Kidney tubule cell (primary cell): ENCODE measurements around the gene MAEA.

ENCODE experiments used
- DNase-seq: peaks from one replicate; pipeline ENCODE4 v3.0.0-alpha.2; 2018; ENCODE audit warnings: low spot score

The MAEA gene

DNA sequence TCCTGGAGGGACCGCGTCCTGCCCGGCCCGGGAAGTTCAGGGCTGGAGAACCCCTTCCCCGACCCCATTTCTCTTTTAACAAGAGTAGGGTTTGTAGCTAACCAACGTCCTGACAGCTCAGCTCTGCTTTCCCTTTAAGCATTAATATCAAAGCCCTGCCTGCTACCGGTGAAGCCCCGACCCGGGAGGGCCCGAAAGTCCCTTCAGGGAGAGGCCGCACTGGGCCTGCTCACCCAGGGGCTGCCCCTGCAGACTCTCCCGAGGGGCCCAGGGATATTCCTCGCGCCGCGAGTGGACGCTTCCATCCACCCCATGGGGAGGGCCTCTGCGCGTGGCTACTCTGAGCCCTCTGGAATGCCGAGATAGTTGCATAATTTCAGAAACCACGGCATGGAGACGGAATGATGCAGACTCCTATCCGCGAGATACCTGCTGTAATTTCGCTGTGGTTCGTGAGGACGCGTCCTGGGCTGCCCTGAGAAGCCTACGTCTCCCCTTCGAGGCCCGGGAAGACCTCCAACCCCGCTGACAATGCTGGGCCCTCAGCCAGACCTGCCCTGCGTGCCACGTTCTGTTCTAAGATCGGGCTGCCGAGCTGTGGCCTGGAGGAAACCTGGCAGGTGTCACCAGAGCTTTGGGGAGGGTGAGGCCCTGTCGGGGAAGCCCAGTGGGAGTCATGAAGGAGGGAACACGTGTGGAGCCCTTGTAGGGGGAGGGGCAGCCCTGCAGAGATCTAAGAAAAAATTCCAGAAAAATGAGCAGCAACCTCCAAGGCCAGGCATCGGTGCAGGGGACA, 39.8 kb upstream of the MAEA start:
- peak; percentile 62 for DNase-seq

DNA sequence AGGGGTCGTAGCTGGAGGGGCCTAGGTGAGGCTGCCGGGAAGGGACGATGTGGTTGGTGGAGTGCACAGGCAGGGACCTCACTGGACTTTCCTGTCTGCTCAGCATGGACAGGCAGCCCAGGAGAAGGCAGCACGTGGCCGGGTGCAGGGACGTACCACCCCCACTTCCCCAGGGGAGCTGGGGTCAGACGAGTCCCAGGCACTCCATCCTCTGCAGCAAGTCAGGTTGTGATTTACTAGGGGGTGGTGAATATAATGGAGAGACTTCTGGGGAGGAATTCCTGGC, 39.2 kb upstream of the MAEA start:
- no peak for DNase-seq

DNA sequence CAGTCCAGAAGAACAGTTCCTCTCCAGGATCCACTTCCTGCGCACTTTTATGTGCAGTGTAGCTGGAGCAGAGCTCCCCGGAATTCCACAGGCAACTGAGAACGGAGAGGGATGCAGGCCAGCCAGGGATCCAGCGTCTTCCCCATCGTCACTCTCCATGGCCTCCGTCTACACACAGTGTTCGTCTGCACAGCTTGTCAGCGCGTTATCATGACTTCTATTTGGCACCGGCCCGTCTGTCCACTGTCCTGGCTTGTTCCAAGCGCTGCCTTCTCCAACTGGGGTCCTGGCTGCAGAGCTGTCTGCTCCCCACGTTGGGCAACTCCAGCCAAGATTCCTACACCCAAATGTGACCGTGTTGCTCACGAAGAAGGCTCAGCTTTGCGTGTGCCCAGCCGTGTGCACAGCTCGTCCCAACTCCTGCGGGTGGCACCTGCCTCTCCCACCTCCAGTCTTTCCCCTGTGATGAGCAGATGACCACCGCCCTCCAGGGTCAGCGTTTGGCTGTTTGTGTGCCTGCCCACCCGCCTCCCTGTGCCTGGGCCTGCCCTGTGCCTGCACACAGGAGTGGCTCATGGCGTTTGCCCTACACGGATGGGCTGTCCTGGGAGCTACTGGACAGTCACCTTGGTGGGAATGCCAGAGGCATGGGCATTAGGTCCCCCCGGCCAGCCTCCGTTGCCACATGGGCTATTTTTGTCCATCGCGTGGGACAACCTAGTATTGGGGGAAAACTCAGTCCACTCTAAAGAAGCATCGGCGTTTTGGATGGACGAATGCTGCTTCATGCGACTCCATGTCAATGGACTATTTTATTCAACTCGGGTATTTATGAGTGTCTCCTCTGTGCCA, 38.5 kb upstream of the MAEA start:
- no peak for DNase-seq

DNA sequence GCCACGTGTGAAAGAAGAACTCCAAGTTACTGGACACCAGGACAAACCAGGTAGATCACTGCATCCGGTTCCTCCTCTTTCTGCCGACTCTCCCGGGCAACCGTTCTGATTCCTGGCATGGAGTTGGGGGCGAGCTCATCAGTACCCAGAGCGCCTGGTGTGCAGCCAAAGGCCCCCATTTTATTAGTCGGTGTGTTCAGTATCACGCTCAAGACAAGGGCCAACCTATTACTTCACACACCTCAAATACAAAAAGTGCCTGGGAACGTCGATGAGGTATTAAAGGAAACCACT, 38.0 kb upstream of the MAEA start:
- no peak for DNase-seq

DNA sequence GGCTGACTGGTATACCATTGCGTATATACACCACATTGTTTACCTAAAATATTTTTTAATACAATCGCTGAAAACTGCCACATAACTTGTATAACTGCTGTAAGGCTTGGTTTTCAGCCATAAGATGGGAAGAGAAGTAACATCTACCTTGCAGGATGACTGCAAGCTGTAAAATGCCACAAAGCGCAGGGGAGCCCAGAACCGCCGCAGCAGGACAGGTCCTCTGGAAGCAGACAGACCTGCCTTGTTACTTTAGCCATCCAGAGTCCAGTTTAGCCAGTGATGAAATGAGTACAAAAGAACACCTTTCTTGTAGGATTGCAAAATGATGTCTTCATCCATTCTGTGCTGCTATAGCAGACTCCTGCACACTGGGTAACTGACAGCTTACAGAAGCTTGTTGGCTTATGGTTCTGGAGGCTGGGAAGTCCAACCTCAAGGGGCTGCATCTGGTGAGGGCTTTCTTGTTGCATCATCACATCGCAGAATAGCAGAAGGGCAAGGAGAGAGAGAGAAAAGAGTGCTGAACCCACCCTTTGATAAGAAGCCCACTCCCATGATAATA, 36.7 kb upstream of the MAEA start:
- no peak for DNase-seq

DNA sequence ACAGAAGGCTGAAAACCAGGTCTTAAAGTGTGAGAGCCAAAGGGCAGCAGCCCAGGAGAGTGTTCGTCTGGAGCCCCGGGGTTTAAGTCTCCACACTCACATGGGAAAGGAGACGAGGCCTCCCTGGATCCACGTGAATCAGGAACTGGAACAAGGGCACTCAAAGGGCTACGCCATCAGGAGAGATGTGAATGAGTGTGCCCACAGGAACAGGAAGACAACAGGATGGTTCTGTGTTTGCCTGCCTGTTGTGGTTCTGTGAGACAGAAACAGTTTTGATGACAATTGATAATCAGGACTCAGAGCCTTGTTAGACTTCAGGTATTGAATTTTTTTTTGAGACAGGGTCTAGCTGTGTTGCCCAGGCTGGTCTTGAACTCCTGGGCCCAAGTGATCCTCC, 35.9 kb upstream of the MAEA start:
- no peak for DNase-seq

DNA sequence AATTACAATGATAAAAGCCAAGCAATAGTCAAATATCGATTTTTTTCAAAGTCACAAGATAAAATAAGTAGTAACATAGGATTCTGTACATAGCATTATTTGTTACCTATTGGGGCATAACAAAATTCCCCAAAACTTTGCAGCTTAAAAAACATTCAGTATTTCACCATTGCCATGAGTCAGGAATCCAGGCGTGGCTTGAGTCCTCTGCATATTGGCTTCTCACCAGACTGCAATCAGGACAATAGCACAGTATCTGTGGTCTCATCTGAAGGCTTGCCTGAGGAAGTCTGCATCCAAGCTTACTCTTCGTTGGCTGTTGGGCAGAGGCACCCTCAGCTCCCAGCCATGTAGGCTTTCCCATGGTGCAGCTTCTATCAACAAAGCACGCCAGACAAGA, 34.5 kb upstream of the MAEA start:
- no peak for DNase-seq

DNA sequence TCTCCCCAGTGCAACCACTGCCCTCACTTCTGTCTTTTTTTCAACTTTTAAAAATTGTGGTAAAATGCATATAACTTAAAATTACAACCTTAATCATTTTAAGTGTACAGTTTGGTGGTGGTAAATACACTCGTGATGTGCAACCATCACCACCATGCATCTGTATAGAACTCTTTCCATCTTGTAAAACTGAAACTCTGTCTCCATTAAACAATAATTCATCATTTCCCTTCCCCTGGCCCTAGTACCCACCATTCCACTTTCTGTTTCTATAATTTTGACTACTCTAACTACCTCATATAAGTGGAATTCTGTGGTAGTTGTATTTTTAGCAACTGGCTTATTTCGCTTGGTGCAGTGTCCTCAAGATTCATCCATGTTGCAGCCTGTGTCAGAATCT, 34.0 kb upstream of the MAEA start:
- no peak for DNase-seq

DNA sequence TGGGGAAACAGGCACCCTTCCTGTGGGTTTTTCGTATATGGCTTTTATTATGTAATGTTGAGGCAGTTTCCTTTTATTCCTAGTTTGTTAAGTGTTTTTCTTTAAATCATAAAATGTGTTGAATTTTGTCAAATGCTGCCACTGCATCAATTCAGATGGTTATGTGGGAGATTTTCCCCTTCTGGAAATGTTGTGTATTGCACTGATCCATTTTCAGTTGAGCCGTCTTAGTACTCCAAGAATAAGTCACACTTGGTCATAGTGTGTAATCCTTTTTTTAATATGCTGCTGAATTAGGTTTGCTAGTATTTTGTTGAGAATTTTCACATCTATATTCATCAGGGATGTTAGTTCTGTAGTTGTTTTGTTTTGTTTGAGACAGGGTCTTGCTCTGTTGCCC, 31.2 kb upstream of the MAEA start:
- DNase-seq: no peak

DNA sequence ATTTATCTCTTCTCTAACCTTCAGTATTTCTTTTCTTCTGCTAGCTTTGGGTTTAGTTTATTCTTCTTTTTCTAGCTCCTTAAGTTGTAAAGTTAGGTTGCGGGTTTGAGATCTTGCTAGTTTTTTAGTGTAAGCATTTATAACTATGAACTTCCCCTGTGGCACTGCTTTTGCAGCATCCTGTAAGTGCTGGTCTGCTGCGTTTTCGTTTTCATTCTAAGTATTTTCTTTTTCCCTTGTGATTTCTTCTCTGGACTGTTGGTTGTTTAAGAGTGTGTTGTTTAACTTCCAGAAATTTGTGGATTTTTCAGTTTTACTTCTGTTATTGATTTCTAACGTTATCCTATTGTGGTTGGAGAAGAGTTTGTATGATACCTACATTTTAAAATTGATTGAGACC, 29.7 kb upstream of the MAEA start:
- DNase-seq: no peak

DNA sequence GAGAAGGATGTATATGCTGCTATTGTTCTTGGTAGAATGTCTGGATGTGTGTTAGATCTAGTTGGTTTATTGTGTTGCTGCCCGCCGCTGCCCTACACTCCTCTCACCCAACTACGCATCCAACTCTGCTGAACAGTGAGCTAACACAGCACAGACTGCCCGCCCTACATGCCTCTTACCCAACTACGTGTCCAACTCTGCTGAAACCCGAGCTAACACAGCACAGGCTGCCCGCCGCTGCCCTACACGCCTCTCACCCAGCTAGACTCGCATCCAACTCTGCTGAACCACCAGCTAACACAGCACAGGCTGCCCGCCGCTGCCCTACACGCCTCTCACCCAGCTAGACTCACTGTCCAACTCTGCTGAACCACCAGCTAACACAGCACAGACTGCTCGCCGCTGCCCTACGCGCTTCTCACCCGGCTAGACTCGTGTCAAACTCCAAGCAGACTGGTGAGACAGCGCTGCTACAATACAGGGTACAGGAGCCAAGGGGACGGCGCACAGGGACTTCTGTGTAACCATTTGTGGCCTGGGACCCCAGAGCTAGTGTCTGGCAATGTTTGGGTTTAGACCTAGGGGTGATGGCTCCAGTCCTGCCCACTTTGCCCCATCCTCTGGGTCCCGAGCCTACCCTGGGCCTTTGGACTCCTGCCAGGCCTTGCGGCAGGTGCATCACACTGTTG, 29.1 kb upstream of the MAEA start:
- DNase-seq: no peak

DNA sequence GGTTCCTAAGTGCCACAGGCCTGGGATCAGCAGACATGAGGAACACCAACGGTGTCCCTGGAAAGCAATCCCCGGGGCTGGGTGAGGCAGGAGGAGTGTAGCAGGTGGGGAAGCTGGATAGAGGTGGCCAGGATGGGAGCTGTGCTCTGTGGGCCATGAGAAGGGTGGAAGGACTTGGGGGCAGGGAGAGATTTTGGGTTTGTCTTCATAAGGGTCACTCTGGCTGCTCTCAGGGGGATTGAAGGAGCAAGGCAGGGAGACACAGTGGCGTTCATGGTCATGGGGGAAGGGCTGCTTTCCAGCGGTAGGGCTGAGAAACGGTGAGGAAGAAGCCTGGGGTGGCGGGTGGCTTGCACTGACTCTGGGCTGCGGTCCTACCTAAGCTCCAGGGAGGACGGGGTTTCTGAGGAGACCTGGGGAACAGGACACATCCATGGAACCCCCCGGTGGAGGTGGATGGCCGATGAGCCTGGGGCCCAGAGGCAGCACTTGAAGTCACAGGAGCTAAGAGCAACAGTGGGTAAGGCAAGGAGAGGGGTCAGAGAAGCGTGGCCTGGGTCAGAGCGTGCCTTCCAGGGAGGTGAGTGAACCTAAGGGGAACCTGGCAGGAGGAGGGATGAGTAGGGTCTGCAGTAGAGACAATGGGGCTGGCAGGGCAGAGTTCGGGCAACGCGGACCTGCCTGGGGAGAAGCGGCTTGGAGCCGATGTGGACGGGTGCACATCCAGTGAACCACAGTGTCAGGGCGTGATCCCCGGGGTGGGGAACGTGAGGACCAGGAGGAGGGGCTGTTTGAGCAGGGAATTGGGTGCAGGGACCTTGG, 28.4 kb upstream of the MAEA start:
- no peak for DNase-seq

DNA sequence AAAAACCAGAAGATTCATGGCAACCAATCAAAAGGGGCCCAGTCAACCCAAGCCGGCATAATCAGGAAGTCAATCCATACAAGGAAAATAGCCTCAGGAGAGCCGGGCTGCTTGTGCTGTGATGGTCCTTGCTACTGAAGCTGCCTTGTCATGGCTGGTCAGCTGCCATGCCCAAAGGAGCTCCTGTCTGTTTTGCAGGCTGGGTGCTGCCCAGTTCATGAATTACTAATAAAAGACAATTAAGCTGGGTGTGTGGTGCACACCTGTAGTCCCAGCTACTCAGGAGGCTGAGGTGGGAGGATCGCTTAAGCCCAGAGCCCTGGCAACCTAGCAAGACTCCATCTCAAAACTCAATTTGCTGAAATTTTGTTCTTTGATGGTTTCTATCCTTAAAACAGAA, 24.7 kb upstream of the MAEA start:
- DNase-seq: no peak

DNA sequence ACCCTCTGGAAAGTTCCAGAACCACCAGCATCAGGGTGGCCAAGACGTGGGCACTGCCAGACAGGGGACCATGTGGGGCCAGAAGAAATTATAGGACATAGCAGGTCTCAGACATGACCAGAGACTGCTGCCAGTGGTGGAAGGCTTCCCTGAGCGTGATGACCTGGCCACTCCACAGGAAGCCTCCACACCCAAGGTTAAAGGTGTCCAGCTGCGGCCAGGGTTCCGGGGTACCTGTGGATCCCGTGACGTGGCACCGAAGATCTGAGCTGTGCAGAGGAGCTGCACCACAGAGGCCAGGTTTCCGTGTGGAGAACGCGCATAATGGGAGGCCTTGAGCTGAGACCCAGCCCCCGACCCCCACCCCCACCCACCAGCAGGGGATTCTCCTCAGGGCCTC, 24.3 kb upstream of the MAEA start:
- no peak for DNase-seq

DNA sequence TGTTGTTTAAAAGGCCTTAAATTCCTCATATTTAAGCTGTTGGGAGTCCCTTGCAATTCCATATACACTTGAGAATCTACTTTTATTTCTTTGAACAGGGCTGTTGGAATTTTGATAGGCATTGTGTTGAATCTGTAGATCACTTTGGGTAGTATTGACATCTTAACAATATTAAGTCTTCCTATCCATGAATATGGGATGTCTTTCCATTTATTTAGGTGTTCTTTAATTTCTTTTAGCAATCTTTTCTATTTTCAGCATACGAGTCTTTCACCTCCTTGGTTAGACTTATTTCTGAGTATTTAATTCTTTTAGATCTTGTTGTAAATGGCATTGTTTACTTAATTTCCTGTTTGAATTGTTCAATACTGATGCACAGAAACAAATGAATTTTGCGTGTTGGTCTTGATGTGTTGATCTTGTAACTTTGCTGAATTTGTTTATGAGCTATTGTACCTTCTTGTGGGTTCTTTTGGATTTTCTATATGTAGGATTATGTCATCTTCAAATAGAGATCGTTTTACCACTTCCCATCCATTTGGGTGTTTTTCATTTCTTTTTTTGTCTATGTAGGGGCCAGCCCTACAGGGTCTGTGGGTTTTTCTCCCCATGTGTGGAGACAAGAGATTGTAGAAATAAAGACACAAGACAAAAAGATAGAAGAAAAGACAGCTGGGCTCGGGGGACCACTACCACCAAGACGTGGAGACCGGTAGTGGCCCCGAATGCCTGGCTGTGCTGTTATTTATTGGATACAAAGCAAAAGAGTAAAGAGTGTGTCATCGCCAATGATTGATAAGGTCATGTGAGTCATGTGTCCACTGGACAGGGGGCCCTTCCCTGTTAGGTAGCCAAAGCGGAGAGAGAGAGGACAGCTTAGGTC, 22.6 kb upstream of the MAEA start:
- no peak for DNase-seq

DNA sequence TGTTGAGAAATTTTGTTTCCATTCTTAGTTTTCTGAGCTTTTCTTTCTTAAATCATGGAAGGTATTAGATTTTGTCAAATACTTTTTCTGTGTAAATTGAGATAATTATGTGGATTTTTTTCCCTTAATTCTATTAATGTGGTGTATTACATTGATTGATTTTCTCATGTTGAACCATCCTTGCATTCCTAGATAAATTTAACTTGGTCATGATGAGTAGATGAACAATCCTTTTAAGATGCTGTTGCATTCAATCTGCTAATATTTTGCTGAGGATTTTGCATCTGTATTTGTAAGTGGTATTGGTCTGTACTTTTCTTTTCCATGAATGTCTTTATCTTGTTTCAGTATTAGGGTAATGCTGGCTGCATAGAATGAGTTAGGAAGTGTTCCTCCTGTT, 20.5 kb upstream of the MAEA start:
- DNase-seq: no peak

DNA sequence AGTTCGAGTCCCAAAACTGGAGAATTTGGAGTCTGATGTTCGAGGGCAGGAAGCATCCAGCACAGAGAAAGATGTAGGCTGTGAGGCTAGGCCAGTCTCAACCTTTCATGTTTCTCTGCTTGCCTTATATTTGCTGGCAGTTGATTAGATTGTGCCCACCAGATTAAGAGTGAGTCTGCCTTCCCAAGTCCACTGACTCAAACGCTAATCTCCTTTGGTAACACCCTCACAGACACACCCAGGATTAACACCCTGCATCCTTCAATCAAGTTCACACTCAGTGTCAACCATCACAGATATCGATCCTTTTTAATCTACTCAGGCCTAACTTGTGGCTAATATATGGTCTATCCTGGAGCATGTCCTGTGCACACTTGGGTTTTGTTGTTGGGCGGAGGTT, 18.0 kb upstream of the MAEA start:
- no peak for DNase-seq

DNA sequence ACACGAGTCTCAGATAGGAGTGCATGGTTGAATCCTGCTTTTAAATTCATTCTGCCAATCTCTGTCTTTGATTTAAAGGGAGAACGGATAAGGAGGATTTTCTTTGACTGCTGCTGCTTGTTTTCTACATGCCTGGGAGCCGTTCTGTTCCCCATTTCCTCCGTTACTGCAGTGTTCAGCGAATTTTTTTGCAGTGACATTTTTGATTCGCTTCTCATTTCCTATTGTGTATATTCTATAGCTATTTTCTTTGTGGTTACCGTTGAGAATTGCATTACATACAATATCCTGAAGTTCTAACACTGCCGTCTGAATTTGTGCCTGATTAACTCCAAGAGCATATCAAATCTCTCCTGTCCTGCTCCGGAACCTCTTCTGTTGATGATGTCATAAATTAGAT, 14.8 kb upstream of the MAEA start:
- DNase-seq: no peak

DNA sequence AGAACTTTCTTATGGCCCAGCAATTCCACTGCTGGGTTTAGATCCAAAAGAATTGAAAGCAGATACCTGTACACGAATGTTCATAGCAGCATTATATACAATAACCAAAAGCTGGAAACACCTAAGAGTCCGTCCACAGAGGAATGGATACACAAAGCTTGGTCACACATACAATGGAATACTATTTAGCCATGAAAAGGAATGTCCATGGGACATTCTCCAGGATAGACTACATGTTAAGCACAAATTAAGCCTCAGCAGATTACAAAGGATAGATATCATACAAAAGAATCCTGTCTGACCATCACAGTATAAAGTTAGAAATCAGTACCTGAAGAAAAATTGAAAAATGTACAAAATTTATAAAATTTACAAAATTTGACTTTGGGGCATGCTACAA, 12.7 kb upstream of the MAEA start:
- no peak for DNase-seq

DNA sequence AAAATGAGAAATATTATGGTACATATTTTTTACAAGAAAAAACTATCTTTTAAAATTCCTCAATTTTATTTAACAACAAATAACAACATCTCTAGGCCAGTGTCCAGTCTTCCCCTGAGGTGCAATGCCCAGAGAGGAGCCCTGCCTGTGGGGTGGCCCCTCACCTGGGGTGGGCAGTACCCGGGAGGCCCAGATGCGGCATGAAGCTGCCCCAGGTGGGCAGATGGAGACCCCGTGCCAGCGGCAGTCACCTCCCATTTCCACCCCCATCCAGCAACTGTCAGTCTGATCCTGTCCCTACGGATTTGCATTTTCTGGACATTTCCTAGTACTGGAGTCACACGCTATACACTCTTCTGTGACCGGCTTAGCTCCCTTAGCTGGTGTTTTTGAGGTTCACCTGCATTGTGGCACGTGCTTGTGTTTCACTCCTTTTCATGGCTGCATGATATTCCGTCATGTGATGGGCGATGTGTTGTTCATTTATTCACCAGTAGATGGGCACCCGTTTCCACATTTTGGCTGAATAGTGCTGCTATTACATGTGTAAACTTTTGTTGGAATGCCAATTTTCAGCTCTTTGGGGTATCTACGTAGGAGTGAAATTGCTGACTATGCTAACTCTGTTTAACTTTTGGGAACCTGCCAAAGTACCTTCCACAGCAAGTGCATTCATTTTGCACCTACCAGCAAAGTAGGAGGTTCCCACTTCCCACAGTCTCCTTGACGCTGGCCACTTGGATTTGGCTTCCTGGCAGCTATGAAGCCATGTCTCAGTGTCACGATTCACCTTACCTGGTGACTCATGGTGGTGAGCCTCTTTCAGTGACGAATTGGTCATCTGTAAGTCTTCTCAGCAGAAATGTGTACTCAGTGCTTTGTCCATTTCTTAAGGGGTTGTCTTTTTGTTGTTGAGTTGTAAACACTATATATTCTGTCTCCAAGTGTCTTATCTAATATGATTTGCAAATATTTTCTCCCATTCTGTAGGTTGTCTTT, 11.7 kb upstream of the MAEA start:
- DNase-seq: peak; percentile 84
